ENCODE results near the gene CTU1. TPM values are rescaled to one million over a fixed set of nuclear protein-coding genes. Genes with fewer than 3 reads are reported as not detected.

Gene CTU1
- total and polyA plus RNA-seq, 2 of the 4 experiments (the other 2 are of a cell fraction) = 2.0 to 3.3 TPM

DNA sequence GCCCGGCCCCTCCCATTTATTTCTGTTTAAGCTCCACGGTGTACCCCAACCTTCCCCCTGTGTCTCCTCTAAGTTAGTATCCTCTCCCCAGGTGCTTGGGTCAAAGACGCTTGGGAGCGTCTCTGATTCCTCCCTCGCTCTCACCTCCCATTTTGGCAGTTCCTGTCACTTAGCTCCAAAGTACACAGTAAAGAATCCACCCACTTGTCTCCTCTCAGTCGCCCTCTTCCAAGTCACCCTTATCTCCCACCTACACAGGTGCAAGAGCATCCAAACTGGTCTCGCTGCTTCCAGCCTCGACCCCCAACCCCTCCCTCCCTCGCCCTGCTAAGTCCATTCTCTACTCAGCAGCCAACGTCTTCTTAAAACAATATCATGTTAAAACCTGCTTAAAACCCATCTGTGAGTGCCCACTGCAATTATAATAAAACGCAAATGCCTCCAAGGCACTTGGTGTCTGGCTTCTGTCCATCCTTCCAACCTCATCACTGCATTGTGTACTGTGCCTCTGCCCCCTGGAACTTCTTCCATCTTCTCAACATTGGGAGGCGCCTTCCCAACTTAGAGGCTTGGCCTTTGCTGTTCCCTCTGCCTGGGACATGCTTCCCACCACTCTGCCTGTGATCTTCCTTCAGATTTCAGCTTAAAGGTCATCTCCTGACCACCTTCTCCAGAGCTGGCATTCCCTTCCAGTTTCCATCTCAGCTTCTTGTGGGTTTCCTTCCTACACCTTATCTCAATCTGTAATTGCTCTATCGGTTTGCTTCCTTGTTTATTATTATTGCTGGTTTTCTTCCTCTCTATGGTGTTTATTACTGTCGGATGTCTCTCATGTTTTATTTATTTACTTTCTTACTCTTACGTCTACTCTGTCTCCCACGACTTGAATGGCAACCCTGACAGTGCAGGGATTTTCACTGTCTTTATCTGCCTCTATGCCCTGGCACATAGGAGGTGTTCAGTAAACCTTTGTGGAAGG lies 16.0 kb downstream of the CTU1 start:
- H3K14ac ChIP-seq (replicated peaks; ENCODE audit: low read depth, low read length) = no peak overlapping the region
- H3K36me3 ChIP-seq (ENCODE audit: control insufficient read depth, insufficient read depth, low read length) = no peaks in the 10 kb centered on the region
- no TSS peak for BruUV-seq (replicated peaks)
- H3K4me2 ChIP-seq (ENCODE audit: low read depth, low read length) = no peak overlapping the region
- no peak overlapping the region for H4K91ac ChIP-seq (ENCODE audit: insufficient read depth, low read depth, low read length)
- dilution Hi-C loops (cut with HindIII; ENCODE audit: low sequenced_read_pairs, unreplicated experiment) (no loop called here), in situ Hi-C loops (cut with MboI; ENCODE audit: low sequenced_read_pairs) (no loop called here), intact Hi-C loops (cut with micrococcal nuclease) (no loop called here)
- no peaks in the 10 kb centered on the region for H3K9me3 ChIP-seq (ENCODE audit: control insufficient read depth, insufficient read depth, low read length)
- H2AK9ac ChIP-seq (replicated peaks; ENCODE audit: low read depth, low read length, poor library complexity) = no peak overlapping the region
- peaks cover 3% of the 10 kb centered on the region; the same call in 1 of the 2 replicates for H3K4me1 ChIP-seq (ENCODE audit: control insufficient read depth, insufficient read depth, low read length)
- H3K27ac ChIP-seq (ENCODE audit: insufficient read depth, low read length) = no peak overlapping the region
- no peak overlapping the region for H2BK15ac ChIP-seq (ENCODE audit: low read depth, low read length)
- no peak overlapping the region for H3K9ac ChIP-seq (ENCODE audit: low read depth, low read length)
- H4K20me1 ChIP-seq (ENCODE audit: insufficient read depth, low read length) = peaks cover 3% of the 10 kb centered on the region
- H4K8ac ChIP-seq (ENCODE audit: low read depth in 2 of 2, low read length in 2 of 2) = no peak overlapping the region
- no peak overlapping the region for H2AFZ ChIP-seq (replicated peaks; ENCODE audit: low read length, poor library complexity)
- H3K27me3 ChIP-seq (ENCODE audit: control insufficient read depth, insufficient read depth, low read length) = no peaks in the 10 kb centered on the region
- H3K23ac ChIP-seq (ENCODE audit: low read depth, low read length) = no peak overlapping the region
- ChIA-PET CTCF (no interaction called here), POLR2A (ENCODE audit: unreplicated experiment) (no interaction called here)
- no peak overlapping the region for H3K4ac ChIP-seq (ENCODE audit: low read depth, low read length)
- H2BK120ac ChIP-seq (ENCODE audit: low read depth, low read length) = no peak overlapping the region
- 64% methylated on average over 7 of the region's 16 CpGs; no CpG with 5 or more reads in 1 of the 2 experiments for WGBS, 2 experiments (ENCODE audit: extremely low coverage in 2 of 2, insufficient read length in 1 of 2)
- no peak overlapping the region for H2AK5ac ChIP-seq (ENCODE audit: low read depth, low read length)
- no peak overlapping the region for H3K56ac ChIP-seq (ENCODE audit: extremely low read depth, insufficient read depth, low read length)
- no peak overlapping the region for H3K18ac ChIP-seq (ENCODE audit: low read depth, low read length)
- H2BK20ac ChIP-seq (ENCODE audit: low read depth, low read length) = no peak overlapping the region
- H3K79me1 ChIP-seq (ENCODE audit: low read depth in 1 of 2, low read length in 2 of 2) = peaks cover 0 to 5% of the 10 kb centered on the region in 2 experiments; a peak in 1 of 4 replicates
- H2BK5ac ChIP-seq (ENCODE audit: low read depth, low read length, poor library complexity, severe bottlenecking) = no peak overlapping the region
- H3K4me3 ChIP-seq (ENCODE audit: insufficient read depth, low read depth, low read length) = no peak overlapping the region
- ATAC-seq (ENCODE audit: low read depth) (no peak), DNase-seq (no peak)
- H3K9me1 ChIP-seq (ENCODE audit: insufficient read depth, low read length) = no peaks in the 10 kb centered on the region
- H4K5ac ChIP-seq (ENCODE audit: low read depth, low read length) = no peak overlapping the region
- TF ChIP-seq SMC3 (IDR thresholded peaks at IDR 0.05; ENCODE audit: low read depth, low read length) = no peak
- no peak for TF ChIP-seq CHD1 (IDR thresholded peaks at IDR 0.05; ENCODE audit: low read depth, low read length)
- TF ChIP-seq POLR2A (IDR thresholded peaks at IDR 0.05; ENCODE audit: low read depth, low read length) = no peak
- no peak for TF ChIP-seq BHLHE40 (IDR thresholded peaks at IDR 0.05; ENCODE audit: low read depth, low read length)
- no peak for TF ChIP-seq CEBPB (IDR thresholded peaks at IDR 0.05; ENCODE audit: low read depth, low read length)
- no peak for TF ChIP-seq MAZ (IDR thresholded peaks at IDR 0.05; ENCODE audit: borderline replicate concordance, low read depth, low read length)
- no peak for TF ChIP-seq FOS (IDR thresholded peaks at IDR 0.05; ENCODE audit: low read depth, low read length)
- no peak for TF ChIP-seq MAFK (IDR thresholded peaks at IDR 0.05; ENCODE audit: low read depth, low read length)
- TF ChIP-seq ELK1 (IDR thresholded peaks at IDR 0.05; ENCODE audit: borderline replicate concordance, low read depth, low read length) = no peak
- TF ChIP-seq RCOR1 (IDR thresholded peaks at IDR 0.05; ENCODE audit: insufficient replicate concordance, low read length) = no peak
- TF ChIP-seq, protein P1, sequence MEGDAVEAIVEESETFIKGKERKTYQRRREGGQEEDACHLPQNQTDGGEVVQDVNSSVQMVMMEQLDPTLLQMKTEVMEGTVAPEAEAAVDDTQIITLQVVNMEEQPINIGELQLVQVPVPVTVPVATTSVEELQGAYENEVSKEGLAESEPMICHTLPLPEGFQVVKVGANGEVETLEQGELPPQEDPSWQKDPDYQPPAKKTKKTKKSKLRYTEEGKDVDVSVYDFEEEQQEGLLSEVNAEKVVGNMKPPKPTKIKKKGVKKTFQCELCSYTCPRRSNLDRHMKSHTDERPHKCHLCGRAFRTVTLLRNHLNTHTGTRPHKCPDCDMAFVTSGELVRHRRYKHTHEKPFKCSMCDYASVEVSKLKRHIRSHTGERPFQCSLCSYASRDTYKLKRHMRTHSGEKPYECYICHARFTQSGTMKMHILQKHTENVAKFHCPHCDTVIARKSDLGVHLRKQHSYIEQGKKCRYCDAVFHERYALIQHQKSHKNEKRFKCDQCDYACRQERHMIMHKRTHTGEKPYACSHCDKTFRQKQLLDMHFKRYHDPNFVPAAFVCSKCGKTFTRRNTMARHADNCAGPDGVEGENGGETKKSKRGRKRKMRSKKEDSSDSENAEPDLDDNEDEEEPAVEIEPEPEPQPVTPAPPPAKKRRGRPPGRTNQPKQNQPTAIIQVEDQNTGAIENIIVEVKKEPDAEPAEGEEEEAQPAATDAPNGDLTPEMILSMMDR (conservative IDR thresholded peaks at IDR 0.05; ENCODE audit: low read depth, low read length) = no peak
- TF ChIP-seq NFE2L2 (IDR thresholded peaks at IDR 0.05; ENCODE audit: low read depth, low read length) = no peak
- TF ChIP-seq, protein P2, sequence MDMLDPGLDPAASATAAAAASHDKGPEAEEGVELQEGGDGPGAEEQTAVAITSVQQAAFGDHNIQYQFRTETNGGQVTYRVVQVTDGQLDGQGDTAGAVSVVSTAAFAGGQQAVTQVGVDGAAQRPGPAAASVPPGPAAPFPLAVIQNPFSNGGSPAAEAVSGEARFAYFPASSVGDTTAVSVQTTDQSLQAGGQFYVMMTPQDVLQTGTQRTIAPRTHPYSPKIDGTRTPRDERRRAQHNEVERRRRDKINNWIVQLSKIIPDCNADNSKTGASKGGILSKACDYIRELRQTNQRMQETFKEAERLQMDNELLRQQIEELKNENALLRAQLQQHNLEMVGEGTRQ (IDR thresholded peaks at IDR 0.05; ENCODE audit: low read depth, low read length) = no peak
- no peak for TF ChIP-seq MXI1 (IDR thresholded peaks at IDR 0.05; ENCODE audit: borderline replicate concordance, low read depth, low read length)

All from IMR-90 (cell line).